ENCODE measurements around the gene RTF1.
A peak's percentile ranks its signal among the peaks of the same experiment; 100 is the strongest.

The RTF1 gene

GRCh38 chr15:41491889-41492288 is 75.0 kb downstream of the RTF1 start:
- Mint-ChIP-seq H3K27me3 (peaks cover 45% of the 10 kb centered on the region), H3K27ac (no peak overlapping the region), H3K4me1 (peaks cover 80% of the 10 kb centered on the region), H3K4me3 (peak overlapping the region in 1 of 2 donors; percentile 11), H3K9me3 (peaks cover 0 to 5% of the 10 kb centered on the region in 2 donors)
- ATAC-seq (no peak), DNase-seq (no peak)

GRCh38 chr15:41492597-41493204 is 75.8 kb downstream of the RTF1 start:
- ATAC-seq, result no peak
- peaks cover 72% of the 10 kb centered on the region for H3K4me1 Mint-ChIP-seq
- H3K27ac Mint-ChIP-seq, result peak overlapping the region; percentile 28 to 88

GRCh38 chr15:41493205-41493901 is 76.5 kb downstream of the RTF1 start, which contains the start of gene ITPKA:
Gene ITPKA, plus strand, starts transcription at chr15:41493874. Its CDS starts 54 bp downstream, at chr15:41493928.
- ATAC-seq (peak; percentile 84), DNase-seq (peak; percentile 93 to 94)
- H3K4me1 Mint-ChIP-seq, result peaks cover 66% of the 10 kb centered on the region
- H3K4me3 Mint-ChIP-seq, result peak within 1 kb of the TSS; percentile 79 to 86
- H3K27ac Mint-ChIP-seq, result peak within 1 kb of the TSS; percentile 28 to 88
- H3K27me3 Mint-ChIP-seq, result peaks cover 55% of the 10 kb centered on the region
- peaks cover 0 to 5% of the 10 kb centered on the region in 2 donors for H3K9me3 Mint-ChIP-seq

More at GRCh38 chr15:41492597-41493204, 75.8 kb downstream of the RTF1 start:
- Mint-ChIP-seq H3K27me3 (peaks cover 50% of the 10 kb centered on the region), H3K9me3 (peaks cover 0 to 5% of the 10 kb centered on the region in 2 donors), H3K4me3 (peak overlapping the region; percentile 75 to 86)
- DNase-seq, result no peak

GRCh38 chr15:41493902-41494189 is 77.0 kb downstream of the RTF1 start:
- no peak overlapping the region for H3K27ac Mint-ChIP-seq
- ATAC-seq (peak; percentile 27), DNase-seq (no peak)
- peaks cover 0 to 5% of the 10 kb centered on the region in 2 donors for H3K9me3 Mint-ChIP-seq
- H3K27me3 Mint-ChIP-seq, result peaks cover 60% of the 10 kb centered on the region
- H3K4me1 Mint-ChIP-seq, result peaks cover 61% of the 10 kb centered on the region
- peak overlapping the region; percentile 79 to 81 for H3K4me3 Mint-ChIP-seq

- Mint-ChIP-seq H3K27me3 (peaks cover 65% of the 10 kb centered on the region), H3K4me3 (peak overlapping the region; percentile 79 to 81), H3K9me3 (peaks cover 0 to 5% of the 10 kb centered on the region in 2 donors), H3K27ac (no peak overlapping the region), H3K4me1 (peaks cover 56% of the 10 kb centered on the region)
- peak; percentile 13 for ATAC-seq
- peak; percentile 66 to 70 for DNase-seq
These were observed 77.5 kb downstream of the RTF1 start for GRCh38 chr15:41494190-41494921.

- peaks cover 0 to 3% of the 10 kb centered on the region in 2 donors for H3K9me3 Mint-ChIP-seq
- peak overlapping the region in 1 of 2 donors; percentile 69 for H3K27ac Mint-ChIP-seq
- peak; percentile 60 to 62 for DNase-seq
- peak overlapping the region; percentile 79 to 81 for H3K4me3 Mint-ChIP-seq
- H3K27me3 Mint-ChIP-seq, result peaks cover 73% of the 10 kb centered on the region
- ATAC-seq, result peak; percentile 17
- H3K4me1 Mint-ChIP-seq, result peaks cover 48% of the 10 kb centered on the region
These were observed 78.2 kb downstream of the RTF1 start for GRCh38 chr15:41494922-41495735.

- no peak overlapping the region for H3K27ac Mint-ChIP-seq
- DNase-seq (no peak), ATAC-seq (no peak)
- no peaks in the 10 kb centered on the region for H3K9me3 Mint-ChIP-seq
- H3K27me3 Mint-ChIP-seq, result peaks cover 81% of the 10 kb centered on the region
- H3K4me3 Mint-ChIP-seq, result peak overlapping the region; percentile 79 to 81
- H3K4me1 Mint-ChIP-seq, result peaks cover 42% of the 10 kb centered on the region
These were observed 79.1 kb downstream of the RTF1 start for GRCh38 chr15:41495736-41496599.

- Mint-ChIP-seq H3K4me1 (peaks cover 44% of the 10 kb centered on the region), H3K4me3 (no peak overlapping the region), H3K9me3 (no peaks in the 10 kb centered on the region), H3K27me3 (peaks cover 89% of the 10 kb centered on the region), H3K27ac (no peak overlapping the region)
- no peak for ATAC-seq
- DNase-seq, result no peak
These were observed 81.8 kb downstream of the RTF1 start for GRCh38 chr15:41498657-41499056.

- Mint-ChIP-seq H3K27me3 (peaks cover 95% of the 10 kb centered on the region), H3K27ac (no peak overlapping the region), H3K4me3 (no peak overlapping the region), H3K9me3 (no peaks in the 10 kb centered on the region), H3K4me1 (peaks cover 45% of the 10 kb centered on the region)
- no peak for DNase-seq
- ATAC-seq, result no peak
These were observed 82.4 kb downstream of the RTF1 start for GRCh38 chr15:41499109-41499851.

GRCh38 chr15:41501191-41501917 is 84.5 kb downstream of the RTF1 start:
- no peaks in the 10 kb centered on the region for H3K9me3 Mint-ChIP-seq
- ATAC-seq (peak; percentile 64), DNase-seq (peak; percentile 45 to 49)
- H3K27ac Mint-ChIP-seq, result no peak overlapping the region
- peak overlapping the region; percentile 78 to 82 for H3K4me3 Mint-ChIP-seq
- H3K27me3 Mint-ChIP-seq, result peaks cover 99% of the 10 kb centered on the region
- H3K4me1 Mint-ChIP-seq, result peaks cover 32% of the 10 kb centered on the region

- Mint-ChIP-seq H3K27me3 (peaks cover 99% of the 10 kb centered on the region), H3K4me1 (peaks cover 30% of the 10 kb centered on the region), H3K27ac (no peak overlapping the region), H3K4me3 (peak overlapping the region; percentile 63 to 81), H3K9me3 (no peaks in the 10 kb centered on the region)
- ATAC-seq (peak; percentile 52), DNase-seq (no peak)
These were observed 85.3 kb downstream of the RTF1 start for GRCh38 chr15:41501931-41502794.

GRCh38 chr15:41502795-41503668 is 86.1 kb downstream of the RTF1 start:
- Mint-ChIP-seq H3K9me3 (no peaks in the 10 kb centered on the region), H3K4me1 (peaks cover 30% of the 10 kb centered on the region), H3K27ac (peak overlapping the region in 1 of 2 donors; percentile 81), H3K27me3 (peaks cover 100% of the 10 kb centered on the region), H3K4me3 (peak overlapping the region; percentile 63 to 81)
- ATAC-seq (peak; percentile 4), DNase-seq (no peak)

All from stimulated activated naive CD8-positive, alpha-beta T cell treated with anti-CD3 and anti-CD28 coated beads, Interleukin-15, amount 100 ng/mL, for 72 hours (primary cell).